Hypothalamus (tissue), 51 donors: ENCODE results near the gene NRIP2.

ENCODE experiments used
- DNase-seq, 51 donors: peaks; one replicate each; lab custom pipeline; 2025; lab: John Stamatoyannopoulos, UW

NRIP2 gene

GRCh38 chr12:2812290-2813213 lies 22.3 kb downstream of the NRIP2 start, which contains the start of gene ITFG2:
ITFG2 (plus strand) TSS chr12:2812668; CDS start chr12:2812761, 93 bp downstream.
- DNase-seq = peak; percentile 62 to 100 (median 98)

- no peak for DNase-seq
Measured at GRCh38 chr12:2811801-2812200, 23.0 kb downstream of the NRIP2 start.

GRCh38 chr12:2806700-2807099 lies 28.1 kb downstream of the NRIP2 start:
- no peak for DNase-seq

GRCh38 chr12:2805143-2805520 lies 29.7 kb downstream of the NRIP2 start:
- DNase-seq = no peak

GRCh38 chr12:2804393-2805142 lies 30.3 kb downstream of the NRIP2 start:
- DNase-seq = peak in 27 of 51 donors; percentile 5 to 62 (median 23)

- DNase-seq = no peak
Measured at GRCh38 chr12:2803635-2804392, 31.0 kb downstream of the NRIP2 start.

GRCh38 chr12:2801044-2801783 lies 33.6 kb downstream of the NRIP2 start:
- DNase-seq = peak in 7 of 51 donors; percentile 11 to 28 (median 20)

- DNase-seq = no peak
Measured at GRCh38 chr12:2800046-2800570, 34.7 kb downstream of the NRIP2 start.

- no peak for DNase-seq
Measured at GRCh38 chr12:2797721-2798418, 37.0 kb downstream of the NRIP2 start.

GRCh38 chr12:2796187-2796666 lies 38.6 kb downstream of the NRIP2 start:
- DNase-seq = peak in 2 of 51 donors; percentile 42 to 66

- DNase-seq = peak in 50 of 51 donors; percentile 38 to 90 (median 74)
Measured at GRCh38 chr12:2795291-2796186, 39.3 kb downstream of the NRIP2 start.

- DNase-seq = peak; percentile 29 to 95 (median 88)
Measured at GRCh38 chr12:2794736-2795289, 40.0 kb downstream of the NRIP2 start, which contains the start of gene FKBP4. FKBP4 (plus strand) TSS chr12:2794970; CDS start chr12:2795140, 170 bp downstream.

GRCh38 chr12:2794191-2794735 lies 40.6 kb downstream of the NRIP2 start:
- DNase-seq = peak in 38 of 51 donors; percentile 32 to 95 (median 80)

GRCh38 chr12:2793561-2793960 lies 41.3 kb downstream of the NRIP2 start:
- DNase-seq = no peak

- no peak for DNase-seq
Measured at GRCh38 chr12:2792671-2793500, 41.9 kb downstream of the NRIP2 start.

GRCh38 chr12:2791089-2791488 lies 43.7 kb downstream of the NRIP2 start:
- DNase-seq = no peak
